Activated CD4-positive, alpha-beta T cell treated with anti-CD3 and anti-CD28 coated beads, Interleukin-2, amount 50 U/mL, for 4 hours (primary cell): ENCODE results near the gene PTCD1.
"Not testable (repeated sequence)": the region's sequence is repeated elsewhere in the genome, so short reads cannot be mapped to it uniquely, and the experiment has no call there.

ENCODE experiments used
- DNase-seq, 2 experiments: peaks; one replicate each; pipeline ENCODE4 v3.0.0-alpha.2; 2020

The PTCD1 gene

DNA sequence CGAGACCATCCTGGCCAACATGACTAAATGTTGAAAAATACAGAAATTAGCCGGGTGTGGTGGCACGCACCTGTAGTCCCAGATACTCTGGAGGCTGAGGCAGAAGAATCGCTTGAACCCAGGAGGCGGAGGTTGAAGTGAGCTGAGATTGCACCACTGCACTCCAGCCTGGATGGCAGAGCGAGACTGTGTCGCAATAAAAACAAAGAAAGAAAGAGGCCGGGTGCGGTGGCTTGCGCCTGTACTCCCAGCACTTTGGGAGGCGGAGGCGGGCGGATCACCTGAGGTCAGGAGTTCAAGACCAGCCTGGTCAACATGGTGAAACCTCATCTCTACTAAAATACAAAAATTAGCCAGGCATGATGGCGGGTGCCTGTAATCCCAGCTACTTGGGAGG is 51.4 kb downstream of the PTCD1 start:
- not testable (repeated sequence) for DNase-seq

DNA sequence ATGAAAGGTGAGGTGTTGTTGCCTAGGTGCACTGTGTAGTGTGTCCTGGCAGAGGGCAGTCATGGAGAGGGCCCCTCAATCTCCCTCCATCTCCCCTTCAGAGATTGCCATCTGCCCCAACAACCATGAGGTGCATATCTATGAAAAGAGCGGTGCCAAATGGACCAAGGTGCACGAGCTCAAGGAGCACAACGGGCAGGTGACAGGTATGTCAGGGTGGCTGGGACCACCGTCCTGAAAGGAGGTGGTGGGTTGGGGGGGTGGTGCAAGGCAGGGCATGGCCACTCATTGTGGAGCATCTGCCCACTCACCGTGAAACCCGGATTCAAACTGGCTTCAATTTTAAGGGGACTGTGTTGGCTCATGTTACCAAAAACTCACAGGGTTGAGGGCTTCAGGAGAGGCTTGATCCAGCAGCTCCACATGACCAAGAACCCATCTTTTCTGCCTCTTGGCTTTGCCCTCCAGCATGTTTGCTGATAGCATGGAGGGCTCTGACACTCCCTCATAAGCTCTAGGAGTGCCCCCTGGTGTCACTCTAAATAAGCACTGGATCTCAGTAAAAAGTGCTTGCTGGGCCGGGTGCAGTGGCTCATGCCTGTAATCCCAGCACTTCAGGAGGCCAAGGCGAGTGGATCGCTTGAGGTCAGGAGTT is 51.9 kb downstream of the PTCD1 start:
- DNase-seq = peak in 1 of 2 experiments; percentile 27

DNA sequence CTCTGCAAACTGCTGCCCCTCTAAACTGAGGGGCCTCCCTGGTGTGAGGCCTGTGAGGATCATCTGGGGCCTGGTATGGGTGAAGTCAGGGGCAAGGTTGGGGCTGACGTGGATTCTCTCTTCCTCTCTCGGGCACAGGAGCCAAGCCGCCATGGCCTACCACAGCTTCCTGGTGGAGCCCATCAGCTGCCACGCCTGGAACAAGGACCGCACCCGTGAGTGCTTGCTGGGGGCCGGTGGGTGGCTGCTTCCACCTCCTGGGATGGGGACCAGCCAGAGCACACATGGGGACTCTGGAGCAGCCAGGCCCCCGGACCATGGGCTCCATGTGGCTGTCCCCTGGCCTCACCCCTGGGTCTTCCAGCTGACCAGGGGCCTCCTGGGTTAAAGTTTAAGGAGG is 53.0 kb downstream of the PTCD1 start:
- DNase-seq = no peak

DNA sequence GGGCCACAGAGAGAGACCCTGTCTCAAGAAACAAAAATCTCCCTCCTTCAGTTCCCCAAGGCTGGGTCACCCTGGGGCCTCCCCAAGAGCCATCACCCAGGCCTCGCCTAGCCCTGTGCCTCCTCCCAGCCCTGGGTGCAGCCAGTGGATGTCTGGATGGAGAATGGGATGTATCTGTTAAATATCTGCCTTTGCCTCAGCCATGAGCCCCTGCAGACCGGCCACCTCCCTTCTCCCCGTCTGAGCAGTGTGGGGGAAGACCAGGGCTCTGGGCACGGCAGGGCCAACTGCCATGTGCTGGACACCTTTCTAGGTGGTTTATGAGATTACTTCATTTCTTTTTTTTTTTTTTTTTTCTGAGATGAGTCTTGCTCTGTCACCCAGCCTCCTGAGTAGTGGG is 54.1 kb downstream of the PTCD1 start:
- no peak for DNase-seq

GRCh38 chr7:99383791-99384370 is 54.7 kb downstream of the PTCD1 start:
- DNase-seq = no peak

GRCh38 chr7:99383203-99383602 is 55.4 kb downstream of the PTCD1 start:
- no peak for DNase-seq

GRCh38 chr7:99381664-99382075 is 56.9 kb downstream of the PTCD1 start:
- no peak for DNase-seq

DNA sequence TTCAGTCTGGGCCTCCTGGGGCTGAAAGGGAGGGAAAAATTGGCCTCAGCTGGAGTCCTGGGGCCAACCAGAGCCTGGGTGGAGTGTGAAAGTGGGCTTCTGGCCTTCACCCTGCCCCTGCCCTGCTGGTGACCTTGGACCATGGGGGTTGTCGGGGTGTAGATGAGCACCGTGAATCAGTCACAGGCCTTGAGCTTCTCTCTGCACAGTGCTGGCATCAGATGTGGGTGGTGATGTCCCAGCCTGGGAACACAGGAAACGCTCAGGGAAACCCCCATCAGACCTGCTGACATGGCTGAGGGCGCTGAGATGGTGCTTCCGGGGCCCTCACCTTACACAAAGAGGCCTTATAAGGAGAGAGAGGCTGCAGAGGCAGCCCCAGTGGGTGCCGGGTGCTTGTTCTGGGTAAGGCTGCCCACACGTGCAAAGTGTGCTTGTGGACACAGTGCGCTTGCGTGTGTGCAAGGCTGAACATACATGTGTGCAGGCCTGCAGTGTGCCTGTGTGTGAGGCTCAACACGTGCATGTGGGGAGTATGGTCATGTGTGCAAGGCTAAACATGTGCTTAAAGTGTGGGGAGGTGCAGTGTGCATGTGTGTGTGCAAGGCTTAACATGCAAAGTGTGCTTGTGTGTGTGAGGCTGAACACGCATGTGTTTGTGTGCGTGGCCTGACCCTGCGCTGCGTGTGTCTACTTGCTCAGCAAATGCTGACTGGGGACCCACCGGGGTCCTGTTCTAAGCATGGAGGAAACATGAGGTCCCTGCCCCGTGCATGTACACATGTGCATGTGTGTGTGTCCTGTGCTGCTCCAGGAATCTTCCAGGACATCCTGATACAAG is 57.6 kb downstream of the PTCD1 start:
- DNase-seq = peak; percentile 85 to 89

GRCh38 chr7:99380032-99380822 is 58.4 kb downstream of the PTCD1 start:
- DNase-seq = no peak

DNA sequence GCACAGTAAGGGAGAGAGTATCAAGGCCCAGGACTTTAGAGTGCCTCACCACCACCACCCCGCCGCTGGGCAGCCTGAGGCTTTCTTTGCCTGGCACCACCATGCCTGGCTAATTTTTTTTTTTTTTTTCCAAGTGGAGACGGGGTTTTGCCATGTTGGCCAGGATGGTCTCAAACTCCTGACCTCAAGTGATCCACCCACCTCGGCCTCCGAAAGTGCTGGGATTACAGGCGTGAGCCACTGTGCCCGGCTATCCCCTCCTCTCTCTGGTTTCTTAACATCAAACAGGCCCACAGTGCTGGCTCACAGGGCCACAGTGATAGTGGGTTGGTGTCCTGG is 58.9 kb downstream of the PTCD1 start:
- DNase-seq = not testable (repeated sequence)

- DNase-seq = peak in 1 of 2 experiments; percentile 37
Measured at GRCh38 chr7:99379043-99379577, 59.5 kb downstream of the PTCD1 start.

GRCh38 chr7:99375070-99375807 is 63.4 kb downstream of the PTCD1 start:
- DNase-seq = peak; percentile 32 to 33

DNA sequence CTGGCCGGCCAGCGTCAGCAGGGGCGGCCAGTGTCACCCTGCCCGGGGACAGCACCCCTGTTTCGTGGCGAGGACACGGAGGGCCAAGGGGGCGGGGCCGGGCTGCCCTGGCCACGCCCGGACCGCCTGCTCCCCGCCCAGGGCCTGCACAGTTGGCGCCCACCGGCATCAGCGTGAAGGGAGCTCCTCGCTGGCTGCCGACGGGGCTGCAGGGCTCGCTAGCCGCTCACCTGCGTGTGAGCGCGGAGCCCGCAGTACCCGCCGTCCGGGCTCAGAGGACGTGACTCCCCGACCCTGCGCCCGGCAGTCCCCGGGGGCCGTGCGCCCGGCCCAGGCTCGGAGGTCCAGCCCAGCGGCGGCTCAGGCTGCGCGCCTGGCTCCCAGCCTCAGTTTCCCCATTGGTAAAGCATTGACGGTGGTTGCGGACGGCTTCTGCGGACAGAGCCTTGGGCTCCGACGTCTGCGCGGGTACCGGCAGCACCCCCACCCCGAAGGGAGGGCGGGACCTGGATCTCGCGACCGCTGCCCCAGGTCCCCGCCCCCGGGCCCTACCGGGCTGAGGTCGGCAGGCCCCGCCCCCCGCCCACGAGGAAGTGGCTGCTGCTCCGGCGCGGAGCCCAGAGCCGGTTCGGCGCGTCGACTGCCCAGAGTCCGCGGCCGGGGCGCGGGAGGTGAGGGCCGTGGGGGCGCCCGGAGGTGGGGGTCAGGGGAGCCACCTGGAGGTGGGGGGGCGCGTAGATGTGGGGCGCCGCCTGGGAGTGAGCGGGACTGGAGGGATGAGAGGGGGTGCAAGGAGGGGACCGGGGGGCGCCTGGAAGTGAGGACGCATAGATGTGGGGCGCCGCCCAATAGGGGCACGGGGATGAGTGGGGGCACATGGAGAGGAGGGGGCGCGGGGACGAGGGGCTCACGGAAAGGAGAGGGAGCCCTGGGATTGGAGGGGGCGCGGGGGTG is 64.2 kb downstream of the PTCD1 start, which contains the start of gene ARPC1B:
TSS of gene ARPC1B (plus strand) at position 620 of the 954 bp plus-strand sequence. CDS start 10,985 bp downstream, outside the sequence.
- peak; percentile 79 to 83 for DNase-seq

GRCh38 chr7:99373091-99374066 is 65.2 kb downstream of the PTCD1 start:
- no peak for DNase-seq

DNA sequence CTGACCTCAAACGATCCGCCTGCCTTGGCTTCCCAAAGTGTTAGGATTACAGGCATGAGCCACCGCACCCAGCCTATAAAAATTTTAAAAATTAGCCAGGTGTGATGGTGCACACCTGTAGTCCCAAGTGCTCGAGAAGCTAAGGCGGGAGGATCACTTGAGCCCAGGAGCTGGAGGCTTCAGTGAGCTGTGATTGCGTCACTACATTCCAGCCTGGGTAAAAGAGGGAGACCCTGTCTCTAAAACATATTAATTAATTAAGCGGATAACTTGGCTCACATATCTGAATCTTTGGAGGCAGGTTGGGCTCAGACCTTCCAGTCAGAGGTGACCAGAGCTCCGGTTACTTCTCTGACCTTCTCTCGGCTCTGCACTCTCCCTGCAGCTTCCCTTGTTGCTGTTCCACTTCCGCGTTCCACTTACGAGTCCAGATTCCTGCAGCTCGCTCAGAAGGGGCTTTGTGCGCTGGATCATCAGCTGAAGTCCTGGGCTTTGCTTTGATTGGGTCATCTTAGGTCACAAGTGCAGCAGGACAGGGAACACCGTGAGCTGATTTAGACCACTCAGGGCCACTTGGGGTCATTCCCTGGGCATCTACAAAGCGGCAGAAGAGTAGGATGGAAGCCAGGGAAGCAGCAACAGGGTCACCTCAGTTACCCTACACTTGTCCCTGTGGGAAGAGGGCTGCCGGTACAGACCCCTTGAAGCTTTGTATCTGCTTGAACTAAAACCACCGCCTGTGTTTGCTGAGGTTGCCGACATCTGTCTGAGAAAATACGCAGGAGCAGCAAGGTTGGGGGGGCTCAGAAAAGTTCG is 66.1 kb downstream of the PTCD1 start:
- no peak for DNase-seq

DNA sequence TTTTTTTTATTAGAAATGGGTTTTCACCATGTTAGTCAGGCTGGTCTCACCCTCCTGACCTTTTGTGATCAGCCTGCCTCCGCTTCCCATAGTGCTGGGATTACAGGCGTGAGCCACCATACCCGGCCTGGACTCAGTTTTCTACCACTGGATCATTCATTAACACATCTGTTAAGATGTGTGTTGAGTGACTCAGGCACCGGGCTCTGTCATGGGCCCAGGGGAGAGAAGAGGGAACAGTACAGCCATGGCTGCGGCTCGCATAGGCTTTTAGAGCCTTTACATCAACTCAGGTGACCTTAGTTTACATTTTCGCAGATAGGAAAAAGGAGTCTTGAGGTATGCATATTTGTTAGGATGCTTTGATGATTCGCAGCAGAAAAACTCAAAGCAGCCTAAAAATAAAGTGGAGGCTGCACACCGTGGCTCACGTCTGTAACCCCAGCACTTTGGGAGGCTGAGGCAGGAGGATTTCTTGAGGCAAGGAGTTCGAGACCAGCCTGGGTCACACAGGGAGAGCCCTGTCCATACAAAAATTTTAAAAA is 67.2 kb downstream of the PTCD1 start:
- no peak for DNase-seq

DNA sequence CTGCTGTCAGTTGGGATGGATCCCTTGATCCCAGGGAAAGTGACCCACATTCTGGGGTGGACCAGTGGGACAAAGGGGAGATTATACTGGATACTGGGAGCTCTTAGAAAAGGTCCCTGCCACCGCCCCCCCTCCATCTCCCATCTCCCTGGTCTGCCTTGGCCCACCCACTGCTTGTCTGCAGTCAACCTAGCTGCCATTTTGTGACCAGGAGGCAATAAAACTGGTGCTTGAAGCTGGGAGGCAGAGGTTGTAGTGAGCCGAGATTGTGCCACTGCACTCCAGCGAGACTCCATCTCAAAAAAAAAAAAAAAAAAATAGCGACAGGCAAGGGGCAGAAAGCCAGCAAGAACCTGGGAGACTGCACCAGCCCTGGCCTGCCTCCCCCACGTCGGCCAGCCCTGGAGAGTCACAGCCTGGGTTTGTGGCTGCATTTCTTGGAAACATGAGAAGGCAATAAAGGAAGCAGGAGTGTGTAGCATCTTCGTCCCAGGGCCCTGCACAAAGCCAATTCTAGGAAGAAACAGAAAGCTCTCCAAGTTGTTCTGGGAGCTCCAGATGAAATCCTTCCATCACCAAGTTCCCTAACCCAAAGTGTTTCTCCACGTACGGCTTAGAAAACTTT is 68.7 kb downstream of the PTCD1 start:
- no peak for DNase-seq
